Thoracic aorta (tissue), 2 donors: ENCODE measurements around the gene BDH1. TPM values are rescaled to one million over a fixed set of nuclear protein-coding genes. Genes with fewer than 3 reads are reported as not detected.

ENCODE experiments used
- ATAC-seq: fragments of 150-250 bp; one replicate; pipeline ENCODE4 v1.8.0; 2017; ENCODE audit warnings: low read depth; ENCODE audit not compliant: insufficient number of reproducible peaks, low FRiP score
- DNase-seq: peaks from one replicate; pipeline ENCODE4 v3.0.0-alpha.2; 2020; ENCODE audit warnings: low spot score
- H3K27ac ChIP-seq, 2 donors: fragments of 200-600 bp; sonication (generic); 1 replicate in 1 of 2; 2 replicates in 1 of 2; pipeline ENCODE4 v1.5.1; 2016; ENCODE audit warnings: mild to moderate bottlenecking in 2 of 2, moderate library complexity in 2 of 2
- H3K27me3 ChIP-seq: fragments of 200-600 bp; sonication (generic); replicated peaks from 2 replicates; pipeline ENCODE4 v1.6.0; 2016; ENCODE audit warnings: mild to moderate bottlenecking; ENCODE audit not compliant: insufficient read depth
- H3K36me3 ChIP-seq: fragments of 200-600 bp; sonication (generic); one replicate; pipeline ENCODE4 v1.5.1; 2016
- H3K4me1 ChIP-seq, 2 donors: fragments of 200-600 bp; sonication (generic); 1 replicate in 1 of 2; 2 replicates in 1 of 2; pipeline versions ENCODE4 v1.5.1 to v1.6.0; 2016; ENCODE audit warnings: low read depth in 2 of 2, mild to moderate bottlenecking in 1 of 2; ENCODE audit not compliant: control insufficient read depth in 1 of 2
- H3K4me3 ChIP-seq: fragments of 200-600 bp; sonication (generic); 2 replicates; pipeline ENCODE4 v1.5.1; 2016; ENCODE audit warnings: mild to moderate bottlenecking
- H3K9me3 ChIP-seq: fragments of 200-600 bp; sonication (generic); 2 replicates; pipeline ENCODE4 v1.5.1; 2016
- total RNA-seq, 2 donors: library from RNA; depleted of rRNA; stranded (reverse); fragments of >200 nt; gene quantifications; one replicate each; pipeline versions ENCODE4 v1.1.0 to v1.2.3, GENCODE V29; 2016
- TF ChIP-seq, protein P1 (sequence below): fragments of 200-600 bp; sonication (generic); IDR thresholded peaks from one replicate; pipeline ENCODE4 v1.5.1; 2019; ENCODE audit warnings: antibody characterized with exemption

BDH1 gene
- total RNA-seq, 2 donors from 2014 or later, result 5.3 to 15.4 TPM

DNA sequence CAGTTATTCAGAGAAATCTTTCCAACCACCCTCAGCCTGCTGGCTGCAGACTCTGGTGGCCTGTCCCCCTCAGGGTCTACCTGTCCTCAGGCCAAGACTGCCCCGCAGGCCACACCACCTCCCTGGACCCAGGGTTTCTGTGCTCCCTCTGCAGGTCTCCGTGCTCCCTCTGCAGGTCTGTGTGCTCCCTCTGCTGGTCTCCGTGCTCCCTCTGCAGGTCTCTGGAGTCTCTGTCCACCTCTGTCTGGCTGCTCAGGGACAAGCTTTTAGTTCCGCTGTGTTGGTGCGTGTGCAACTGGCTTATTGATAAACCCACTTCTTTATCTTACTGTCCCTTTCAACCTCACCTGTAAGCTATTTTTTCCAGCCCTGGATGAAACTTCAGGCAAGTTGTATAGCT, 30.1 kb downstream of the BDH1 start:
- Histone ChIP-seq H3K4me3 (no peak overlapping the region), H3K4me1 (peaks cover 3 to 15% of the 10 kb centered on the region in 2 donors), H3K9me3 (no peaks in the 10 kb centered on the region), H3K27ac (no peak overlapping the region), H3K36me3 (no peaks in the 10 kb centered on the region), H3K27me3 (no peaks in the 10 kb centered on the region)
- TF ChIP-seq, protein P1, sequence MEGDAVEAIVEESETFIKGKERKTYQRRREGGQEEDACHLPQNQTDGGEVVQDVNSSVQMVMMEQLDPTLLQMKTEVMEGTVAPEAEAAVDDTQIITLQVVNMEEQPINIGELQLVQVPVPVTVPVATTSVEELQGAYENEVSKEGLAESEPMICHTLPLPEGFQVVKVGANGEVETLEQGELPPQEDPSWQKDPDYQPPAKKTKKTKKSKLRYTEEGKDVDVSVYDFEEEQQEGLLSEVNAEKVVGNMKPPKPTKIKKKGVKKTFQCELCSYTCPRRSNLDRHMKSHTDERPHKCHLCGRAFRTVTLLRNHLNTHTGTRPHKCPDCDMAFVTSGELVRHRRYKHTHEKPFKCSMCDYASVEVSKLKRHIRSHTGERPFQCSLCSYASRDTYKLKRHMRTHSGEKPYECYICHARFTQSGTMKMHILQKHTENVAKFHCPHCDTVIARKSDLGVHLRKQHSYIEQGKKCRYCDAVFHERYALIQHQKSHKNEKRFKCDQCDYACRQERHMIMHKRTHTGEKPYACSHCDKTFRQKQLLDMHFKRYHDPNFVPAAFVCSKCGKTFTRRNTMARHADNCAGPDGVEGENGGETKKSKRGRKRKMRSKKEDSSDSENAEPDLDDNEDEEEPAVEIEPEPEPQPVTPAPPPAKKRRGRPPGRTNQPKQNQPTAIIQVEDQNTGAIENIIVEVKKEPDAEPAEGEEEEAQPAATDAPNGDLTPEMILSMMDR, result no peak
- DNase-seq (no peak), ATAC-seq (no peak)

DNA sequence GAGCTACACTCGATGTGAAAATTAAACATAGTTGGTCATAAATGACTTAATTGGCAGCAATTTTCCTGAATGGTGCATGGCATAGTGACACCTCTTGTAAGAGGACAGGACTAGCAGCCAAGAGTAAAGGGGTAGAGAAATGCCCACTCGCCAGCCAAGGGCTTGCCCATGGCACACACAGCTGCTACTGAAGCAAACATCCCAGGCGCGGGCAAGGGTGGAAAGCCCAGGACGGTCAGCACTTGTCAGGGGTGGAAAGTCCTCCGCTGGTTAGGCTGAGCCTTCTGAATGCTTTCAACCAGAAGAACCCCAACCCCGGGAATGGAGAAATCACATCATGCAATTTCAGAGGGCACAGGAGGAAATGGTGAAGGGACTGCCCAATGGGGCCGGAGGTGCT, 31.6 kb downstream of the BDH1 start:
- DNase-seq (no peak), ATAC-seq (no peak)
- H3K9me3 ChIP-seq, result no peaks in the 10 kb centered on the region
- no peak overlapping the region for H3K4me3 ChIP-seq
- no peaks in the 10 kb centered on the region for H3K27me3 ChIP-seq
- H3K4me1 ChIP-seq, result peaks cover 3 to 15% of the 10 kb centered on the region in 2 donors
- no peaks in the 10 kb centered on the region for H3K36me3 ChIP-seq
- no peak overlapping the region for H3K27ac ChIP-seq
- TF ChIP-seq, protein P1, result no peak

DNA sequence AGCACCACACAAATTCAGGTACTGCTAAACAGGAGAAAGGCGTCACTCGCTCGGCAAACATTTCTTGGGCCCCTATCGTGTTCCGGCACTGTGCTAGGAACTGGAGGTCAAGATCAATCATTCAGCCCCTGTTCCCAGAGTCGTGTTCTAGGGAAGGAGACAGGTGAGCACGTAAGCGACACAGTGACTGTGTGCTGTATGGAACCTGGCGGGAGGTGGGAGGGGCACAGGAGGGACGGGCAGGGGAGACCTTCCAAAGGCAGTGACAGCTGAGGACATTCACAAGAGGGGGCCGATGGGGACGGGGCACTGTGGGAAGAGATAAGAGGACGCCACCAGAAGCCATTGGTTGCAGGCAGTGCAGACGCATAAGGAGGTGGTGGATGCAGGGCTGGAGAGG, 32.2 kb downstream of the BDH1 start:
- H3K27me3 ChIP-seq, result no peaks in the 10 kb centered on the region
- H3K27ac ChIP-seq, result no peak overlapping the region
- H3K4me3 ChIP-seq, result no peak overlapping the region
- peaks cover 3 to 15% of the 10 kb centered on the region in 2 donors for H3K4me1 ChIP-seq
- DNase-seq, result no peak
- no peaks in the 10 kb centered on the region for H3K36me3 ChIP-seq
- H3K9me3 ChIP-seq, result no peaks in the 10 kb centered on the region
- TF ChIP-seq, protein P1, result no peak
- no peak for ATAC-seq

DNA sequence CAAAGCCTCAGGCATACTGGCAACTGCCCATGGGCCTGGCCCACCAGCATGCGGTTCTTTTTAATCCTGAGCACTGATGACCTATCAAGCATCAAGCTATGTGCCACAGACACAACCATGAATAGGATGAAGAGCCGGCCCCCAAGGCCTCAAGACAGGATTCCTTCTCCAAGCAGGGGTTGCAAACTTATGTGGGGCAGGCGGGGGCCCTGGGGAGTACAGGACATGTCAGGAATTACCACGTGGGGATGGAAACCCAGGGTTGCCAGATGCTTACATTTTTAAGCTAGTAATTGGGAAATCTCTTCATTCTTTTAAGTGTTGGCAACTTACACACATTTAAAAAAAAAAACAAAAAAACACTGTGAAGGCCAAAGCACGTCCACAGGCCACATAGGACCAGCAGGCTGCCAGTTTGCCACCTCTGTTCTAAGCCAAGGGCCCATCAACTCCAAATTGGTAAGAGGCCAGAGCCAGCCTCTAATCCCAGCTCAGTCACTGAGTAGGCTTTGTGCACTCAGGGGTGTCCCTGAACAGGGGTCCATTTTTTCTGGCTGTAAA, 32.8 kb downstream of the BDH1 start:
- TF ChIP-seq, protein P1, result no peak
- no peaks in the 10 kb centered on the region for H3K36me3 ChIP-seq
- H3K4me3 ChIP-seq, result no peak overlapping the region
- ATAC-seq (peak; percentile 15), DNase-seq (no peak)
- H3K27me3 ChIP-seq, result no peaks in the 10 kb centered on the region
- H3K4me1 ChIP-seq, result peaks cover 3 to 15% of the 10 kb centered on the region in 2 donors
- no peak overlapping the region for H3K27ac ChIP-seq
- H3K9me3 ChIP-seq, result no peaks in the 10 kb centered on the region

DNA sequence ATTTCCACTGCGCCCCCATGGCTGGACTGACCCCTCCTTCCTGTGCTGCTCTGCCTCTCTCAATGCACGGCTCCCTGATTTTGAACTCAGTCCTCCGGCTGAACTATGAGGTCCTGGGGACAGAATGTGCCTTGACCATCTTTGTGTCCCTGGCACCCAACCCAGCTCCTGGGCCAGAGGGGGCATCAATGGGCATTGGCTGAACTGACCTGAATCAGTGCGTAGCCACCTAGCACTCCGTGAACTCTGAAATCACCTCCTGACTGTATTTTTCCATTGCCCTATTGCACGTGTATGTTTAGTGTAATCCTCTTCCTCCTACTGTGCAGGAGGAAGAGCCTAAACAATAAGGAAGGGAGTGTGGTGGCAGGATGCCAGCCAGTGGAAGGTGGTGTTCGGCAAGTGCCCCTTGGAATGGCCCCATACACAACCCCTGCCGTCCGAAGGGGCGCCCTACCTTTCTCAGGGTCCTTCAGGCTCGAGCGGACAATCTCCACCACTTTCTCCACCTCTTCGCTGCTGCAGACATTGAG, 33.5 kb downstream of the BDH1 start:
- Histone ChIP-seq H3K4me3 (no peak overlapping the region), H3K27ac (no peak overlapping the region), H3K36me3 (no peaks in the 10 kb centered on the region), H3K9me3 (no peaks in the 10 kb centered on the region), H3K27me3 (no peaks in the 10 kb centered on the region), H3K4me1 (peaks cover 3 to 15% of the 10 kb centered on the region in 2 donors)
- TF ChIP-seq, protein P1, result no peak
- no peak for ATAC-seq
- no peak for DNase-seq
